ENCODE results near the gene NEURL3.
"Not testable (repeated sequence)": the region's sequence is repeated elsewhere in the genome, so short reads cannot be mapped to it uniquely, and the experiment has no call there.

Gene NEURL3

GRCh38 chr2:96505231-96505889, at the start of gene NEURL3:
Gene NEURL3 (minus strand): TSS chr2:96505357. CDS start chr2:96505286, 71 bp downstream.
- DNase-seq, result no peak

GRCh38 chr2:96554293-96555145, 49.4 kb upstream of the NEURL3 start:
- peak; percentile 1 to 56 for DNase-seq

GRCh38 chr2:96553957-96554292, 48.8 kb upstream of the NEURL3 start:
- DNase-seq, result not testable (repeated sequence)

GRCh38 chr2:96553176-96553956, 48.2 kb upstream of the NEURL3 start:
- DNase-seq, result no peak

GRCh38 chr2:96552315-96553175, 47.4 kb upstream of the NEURL3 start:
- DNase-seq, result no peak

- DNase-seq, result no peak
Observed at GRCh38 chr2:96551605-96552314, 46.6 kb upstream of the NEURL3 start.

GRCh38 chr2:96550787-96551604, 45.8 kb upstream of the NEURL3 start:
- no peak for DNase-seq

- DNase-seq, result no peak
Observed at GRCh38 chr2:96549967-96550786, 45.0 kb upstream of the NEURL3 start.

- DNase-seq, result no peak
Observed at GRCh38 chr2:96549466-96549785, 44.3 kb upstream of the NEURL3 start.

GRCh38 chr2:96548558-96549465, 43.7 kb upstream of the NEURL3 start:
- DNase-seq, result no peak

GRCh38 chr2:96547731-96548171, 42.6 kb upstream of the NEURL3 start:
- peak in 1 of 2 donors; percentile 7 for DNase-seq

GRCh38 chr2:96547203-96547641, 42.1 kb upstream of the NEURL3 start:
- no peak for DNase-seq

GRCh38 chr2:96546797-96547196, 41.6 kb upstream of the NEURL3 start:
- no peak for DNase-seq

GRCh38 chr2:96546321-96546720, 41.2 kb upstream of the NEURL3 start:
- no peak for DNase-seq

- DNase-seq, result no peak
Observed at GRCh38 chr2:96542357-96542977, 37.3 kb upstream of the NEURL3 start.

- no peak for DNase-seq
Observed at GRCh38 chr2:96541398-96542152, 36.4 kb upstream of the NEURL3 start.

GRCh38 chr2:96540136-96540535, 35.0 kb upstream of the NEURL3 start:
- no peak for DNase-seq
